Muscle layer of colon (tissue), 2 donors: ENCODE results near the gene CRTAP.
"Not testable (repeated sequence)": the region's sequence is repeated elsewhere in the genome, so short reads cannot be mapped to it uniquely, and the experiment has no call there.

ENCODE experiments used
- H3K27ac ChIP-seq: one replicate; pipeline ENCODE4 v1.7.0; 2013; ENCODE audit warnings: low read depth, mild to moderate bottlenecking, low read length, moderate library complexity
- H3K27me3 ChIP-seq, 2 donors: one replicate each; pipeline ENCODE4 v1.7.0; 2013; ENCODE audit warnings: low read length in 2 of 2, mild to moderate bottlenecking in 2 of 2; ENCODE audit not compliant: insufficient read depth in 2 of 2, control insufficient read depth in 1 of 2
- H3K36me3 ChIP-seq: one replicate; pipeline ENCODE4 v1.7.0; 2013; ENCODE audit warnings: mild to moderate bottlenecking, low read length; ENCODE audit not compliant: insufficient read depth
- H3K4me1 ChIP-seq: one replicate; pipeline ENCODE4 v1.7.0; 2013; ENCODE audit warnings: mild to moderate bottlenecking, low read length; ENCODE audit not compliant: insufficient read depth
- H3K4me3 ChIP-seq, 2 donors: one replicate each; pipeline ENCODE4 v1.7.0; 2013; ENCODE audit warnings: low read length in 2 of 2, low read depth in 1 of 2, mild to moderate bottlenecking in 1 of 2, moderate library complexity in 1 of 2
- H3K9ac ChIP-seq: one replicate; pipeline ENCODE4 v1.7.0; 2013; ENCODE audit warnings: low read length
- H3K9me3 ChIP-seq: one replicate; pipeline ENCODE4 v1.7.0; 2013; ENCODE audit warnings: mild to moderate bottlenecking, low read length
- donor health status: abdominal sarcoma.
- donor health status: Adenocarcinoma of cecum.

The CRTAP gene

GRCh38 chr3:33145221-33145900, 31.5 kb downstream of the CRTAP start:
- Histone ChIP-seq H3K9me3 (no peaks in the 10 kb centered on the region), H3K36me3 (peaks cover 26% of the 10 kb centered on the region), H3K4me3 (no peak overlapping the region), H3K9ac (no peak overlapping the region), H3K27me3 (no peaks in the 10 kb centered on the region), H3K4me1 (peaks cover 17% of the 10 kb centered on the region), H3K27ac (no peak overlapping the region)

GRCh38 chr3:33145901-33146580, 32.2 kb downstream of the CRTAP start:
- Histone ChIP-seq H3K9ac (no peak overlapping the region), H3K4me1 (peaks cover 17% of the 10 kb centered on the region), H3K4me3 (no peak overlapping the region), H3K36me3 (peaks cover 26% of the 10 kb centered on the region), H3K9me3 (no peaks in the 10 kb centered on the region), H3K27me3 (no peaks in the 10 kb centered on the region), H3K27ac (no peak overlapping the region)

- Histone ChIP-seq H3K27me3 (no peaks in the 10 kb centered on the region), H3K36me3 (peaks cover 19% of the 10 kb centered on the region), H3K9me3 (no peaks in the 10 kb centered on the region), H3K9ac (no peak overlapping the region), H3K27ac (no peak overlapping the region), H3K4me1 (peaks cover 17% of the 10 kb centered on the region), H3K4me3 (no peak overlapping the region)
Measured at GRCh38 chr3:33146791-33147445, 33.1 kb downstream of the CRTAP start.

GRCh38 chr3:33149342-33149741, 35.5 kb downstream of the CRTAP start:
- no peaks in the 10 kb centered on the region for H3K36me3 ChIP-seq
- H3K4me1 ChIP-seq, result peaks cover 17% of the 10 kb centered on the region
- H3K27me3 ChIP-seq, result peaks cover 0 to 4% of the 10 kb centered on the region in 2 donors
- H3K9ac ChIP-seq, result no peak overlapping the region
- no peak overlapping the region for H3K27ac ChIP-seq
- H3K9me3 ChIP-seq, result no peaks in the 10 kb centered on the region
- no peak overlapping the region for H3K4me3 ChIP-seq

- H3K4me3 ChIP-seq, result no peak overlapping the region
- no peaks in the 10 kb centered on the region for H3K36me3 ChIP-seq
- H3K9ac ChIP-seq, result no peak overlapping the region
- H3K27me3 ChIP-seq, result peaks cover 0 to 4% of the 10 kb centered on the region in 2 donors
- H3K4me1 ChIP-seq, result peaks cover 19% of the 10 kb centered on the region
- H3K27ac ChIP-seq, result no peak overlapping the region
- H3K9me3 ChIP-seq, result no peaks in the 10 kb centered on the region
Measured at GRCh38 chr3:33152363-33153360, 38.8 kb downstream of the CRTAP start.

GRCh38 chr3:33153782-33154181, 40.0 kb downstream of the CRTAP start:
- Histone ChIP-seq H3K4me3 (no peak overlapping the region), H3K36me3 (no peaks in the 10 kb centered on the region), H3K27ac (no peak overlapping the region)

GRCh38 chr3:33155301-33155700, 41.5 kb downstream of the CRTAP start:
- Histone ChIP-seq H3K4me3 (no peak overlapping the region), H3K9me3 (no peaks in the 10 kb centered on the region), H3K36me3 (no peaks in the 10 kb centered on the region), H3K27ac (no peak overlapping the region), H3K27me3 (peaks cover 0 to 4% of the 10 kb centered on the region in 2 donors), H3K4me1 (peaks cover 12% of the 10 kb centered on the region), H3K9ac (no peak overlapping the region)

More at GRCh38 chr3:33153782-33154181, 40.0 kb downstream of the CRTAP start:
- peaks cover 0 to 4% of the 10 kb centered on the region in 2 donors for H3K27me3 ChIP-seq
- H3K9ac ChIP-seq, result no peak overlapping the region
- H3K4me1 ChIP-seq, result peaks cover 12% of the 10 kb centered on the region
- H3K9me3 ChIP-seq, result no peaks in the 10 kb centered on the region

- H3K9me3 ChIP-seq, result no peaks in the 10 kb centered on the region
- peaks cover 12% of the 10 kb centered on the region for H3K4me1 ChIP-seq
- H3K36me3 ChIP-seq, result no peaks in the 10 kb centered on the region
- no peak overlapping the region for H3K27ac ChIP-seq
- no peak overlapping the region for H3K4me3 ChIP-seq
- no peak overlapping the region for H3K9ac ChIP-seq
- no peaks in the 10 kb centered on the region for H3K27me3 ChIP-seq
Measured at GRCh38 chr3:33159234-33159633, 45.4 kb downstream of the CRTAP start.

- peaks cover 12% of the 10 kb centered on the region for H3K4me1 ChIP-seq
- H3K9me3 ChIP-seq, result no peaks in the 10 kb centered on the region
- H3K27ac ChIP-seq, result no peak overlapping the region
- no peaks in the 10 kb centered on the region for H3K36me3 ChIP-seq
- no peaks in the 10 kb centered on the region for H3K27me3 ChIP-seq
- no peak overlapping the region for H3K4me3 ChIP-seq
- H3K9ac ChIP-seq, result no peak overlapping the region
Measured at GRCh38 chr3:33159981-33160380, 46.2 kb downstream of the CRTAP start.

- H3K36me3 ChIP-seq, H3K27ac ChIP-seq, H3K27me3 ChIP-seq, H3K9me3 ChIP-seq, H3K4me3 ChIP-seq, H3K9ac ChIP-seq, H3K4me1 ChIP-seq: not testable (repeated sequence)
Measured at GRCh38 chr3:33162621-33163020, 48.8 kb downstream of the CRTAP start.

GRCh38 chr3:33165372-33165771, 51.6 kb downstream of the CRTAP start:
- Histone ChIP-seq H3K9ac (no peak overlapping the region), H3K27me3 (no peaks in the 10 kb centered on the region), H3K27ac (no peak overlapping the region), H3K36me3 (no peaks in the 10 kb centered on the region), H3K4me1 (no peaks in the 10 kb centered on the region), H3K9me3 (no peaks in the 10 kb centered on the region), H3K4me3 (no peak overlapping the region)
